SHP77 treated with DMSO at 0.1 percent for 48 hours (cell line): ENCODE data around the gene CD59.
"Not testable (repeated sequence)": the region's sequence is repeated elsewhere in the genome, so short reads cannot be mapped to it uniquely, and the experiment has no call there.

Source experiments
- DNase-seq: peaks from one replicate; lab custom pipeline; 2025; lab: John Stamatoyannopoulos, UW

The CD59 gene

GRCh38 chr11:33665350-33666106 lies 70.7 kb downstream of the CD59 start:
- no peak for DNase-seq

GRCh38 chr11:33664827-33665226 lies 71.4 kb downstream of the CD59 start:
- DNase-seq, result no peak

- DNase-seq, result no peak
These were observed 72.1 kb downstream of the CD59 start for GRCh38 chr11:33664166-33664565.

- DNase-seq, result no peak
These were observed 73.1 kb downstream of the CD59 start for GRCh38 chr11:33663121-33663520.

- DNase-seq, result not testable (repeated sequence)
These were observed 74.7 kb downstream of the CD59 start for GRCh38 chr11:33661526-33661925.

GRCh38 chr11:33660962-33661361 lies 75.3 kb downstream of the CD59 start:
- no peak for DNase-seq

- DNase-seq, result no peak
These were observed 76.7 kb downstream of the CD59 start for GRCh38 chr11:33659370-33660139.

- DNase-seq, result no peak
These were observed 77.9 kb downstream of the CD59 start for GRCh38 chr11:33658195-33658900.

GRCh38 chr11:33657757-33658156 lies 78.5 kb downstream of the CD59 start:
- no peak for DNase-seq

- no peak for DNase-seq
These were observed 79.5 kb downstream of the CD59 start for GRCh38 chr11:33656768-33657167.

GRCh38 chr11:33655842-33656600 lies 80.2 kb downstream of the CD59 start:
- no peak for DNase-seq

- no peak for DNase-seq
These were observed 81.6 kb downstream of the CD59 start for GRCh38 chr11:33654594-33654993.
